ENCODE data around the gene CBX4. TPM values are rescaled to one million over a fixed set of nuclear protein-coding genes. Genes with fewer than 3 reads are reported as not detected.

Gene CBX4
- total and polyA plus RNA-seq, 2 of the 13 experiments (the other 11 are each of a cell fraction or from before 2014, with no cell fraction given), result 25.8 to 50.8 TPM

GRCh38 chr17:79843816-79844800, 4.9 kb upstream of the CBX4 start (continued):
- TF ChIP-seq ZBTB42 (CRISPR knock-in tag; IDR thresholded peaks at IDR 0.05), result 0 out of 2 replicates have a peak, but pooled peaks have one; percentile 20
- TF ChIP-seq ATAD3A (CRISPR knock-in tag; IDR thresholded peaks at IDR 0.05), result no peak
- TF ChIP-seq MZF1 (CRISPR knock-in tag; IDR thresholded peaks at IDR 0.05; ENCODE audit: borderline replicate concordance), result no peak
- TF ChIP-seq TRIM22 (IDR thresholded peaks at IDR 0.05), result no peak
- 0 out of 2 replicates have a peak, but pooled peaks have one; percentile 6 for TF ChIP-seq NFYC (CRISPR knock-in tag; IDR thresholded peaks at IDR 0.05)
- TF ChIP-seq, protein P1, sequence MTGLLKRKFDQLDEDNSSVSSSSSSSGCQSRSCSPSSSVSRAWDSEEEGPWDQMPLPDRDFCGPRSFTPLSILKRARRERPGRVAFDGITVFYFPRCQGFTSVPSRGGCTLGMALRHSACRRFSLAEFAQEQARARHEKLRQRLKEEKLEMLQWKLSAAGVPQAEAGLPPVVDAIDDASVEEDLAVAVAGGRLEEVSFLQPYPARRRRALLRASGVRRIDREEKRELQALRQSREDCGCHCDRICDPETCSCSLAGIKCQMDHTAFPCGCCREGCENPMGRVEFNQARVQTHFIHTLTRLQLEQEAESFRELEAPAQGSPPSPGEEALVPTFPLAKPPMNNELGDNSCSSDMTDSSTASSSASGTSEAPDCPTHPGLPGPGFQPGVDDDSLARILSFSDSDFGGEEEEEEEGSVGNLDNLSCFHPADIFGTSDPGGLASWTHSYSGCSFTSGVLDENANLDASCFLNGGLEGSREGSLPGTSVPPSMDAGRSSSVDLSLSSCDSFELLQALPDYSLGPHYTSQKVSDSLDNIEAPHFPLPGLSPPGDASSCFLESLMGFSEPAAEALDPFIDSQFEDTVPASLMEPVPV (CRISPR knock-in tag; IDR thresholded peaks at IDR 0.05), result peak; percentile 67
- TF ChIP-seq ARNT (IDR thresholded peaks at IDR 0.05), result no peak
- TF ChIP-seq, protein P2, sequence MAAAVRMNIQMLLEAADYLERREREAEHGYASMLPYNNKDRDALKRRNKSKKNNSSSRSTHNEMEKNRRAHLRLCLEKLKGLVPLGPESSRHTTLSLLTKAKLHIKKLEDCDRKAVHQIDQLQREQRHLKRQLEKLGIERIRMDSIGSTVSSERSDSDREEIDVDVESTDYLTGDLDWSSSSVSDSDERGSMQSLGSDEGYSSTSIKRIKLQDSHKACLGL (CRISPR knock-in tag; IDR thresholded peaks at IDR 0.05), result peak; percentile 82; the same call in 1 of the 2 replicates
- TF ChIP-seq BORCS8-MEF2B (CRISPR knock-in tag; IDR thresholded peaks at IDR 0.05), result peak; percentile 99
- no peak for TF ChIP-seq ZNF180 (CRISPR knock-in tag; IDR thresholded peaks at IDR 0.05; ENCODE audit: borderline replicate concordance, low read depth)
- peak; percentile 63; the same call in 1 of the 2 replicates for TF ChIP-seq ZNF703 (CRISPR knock-in tag; IDR thresholded peaks at IDR 0.05; ENCODE audit: borderline replicate concordance)
- TF ChIP-seq ZNF501 (CRISPR knock-in tag; IDR thresholded peaks at IDR 0.05), result peak; percentile 60; the same call in 1 of the 2 replicates
- TF ChIP-seq, protein P3, sequence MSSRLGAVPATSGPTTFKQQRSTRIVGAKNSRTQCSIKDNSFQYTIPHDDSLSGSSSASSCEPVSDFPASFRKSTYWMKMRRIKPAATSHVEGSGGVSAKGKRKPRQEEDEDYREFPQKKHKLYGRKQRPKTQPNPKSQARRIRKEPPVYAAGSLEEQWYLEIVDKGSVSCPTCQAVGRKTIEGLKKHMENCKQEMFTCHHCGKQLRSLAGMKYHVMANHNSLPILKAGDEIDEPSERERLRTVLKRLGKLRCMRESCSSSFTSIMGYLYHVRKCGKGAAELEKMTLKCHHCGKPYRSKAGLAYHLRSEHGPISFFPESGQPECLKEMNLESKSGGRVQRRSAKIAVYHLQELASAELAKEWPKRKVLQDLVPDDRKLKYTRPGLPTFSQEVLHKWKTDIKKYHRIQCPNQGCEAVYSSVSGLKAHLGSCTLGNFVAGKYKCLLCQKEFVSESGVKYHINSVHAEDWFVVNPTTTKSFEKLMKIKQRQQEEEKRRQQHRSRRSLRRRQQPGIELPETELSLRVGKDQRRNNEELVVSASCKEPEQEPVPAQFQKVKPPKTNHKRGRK (CRISPR knock-in tag; IDR thresholded peaks at IDR 0.05), result no peak
- TF ChIP-seq, protein P4, sequence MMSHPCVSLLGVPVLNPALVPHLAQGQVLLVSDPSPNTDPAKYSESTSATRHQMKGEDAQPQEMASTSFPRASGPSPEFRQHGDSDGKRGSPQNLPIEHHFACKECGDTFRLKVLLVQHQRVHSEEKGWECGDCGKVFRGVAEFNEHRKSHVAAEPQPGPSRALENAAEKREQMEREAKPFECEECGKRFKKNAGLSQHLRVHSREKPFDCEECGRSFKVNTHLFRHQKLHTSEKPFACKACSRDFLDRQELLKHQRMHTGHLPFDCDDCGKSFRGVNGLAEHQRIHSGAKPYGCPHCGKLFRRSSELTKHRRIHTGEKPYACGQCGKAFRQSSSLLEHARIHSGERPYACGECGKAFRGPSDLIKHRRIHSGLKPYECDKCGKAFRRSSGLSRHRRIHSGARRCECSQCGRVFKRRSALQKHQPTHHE (CRISPR knock-in tag; IDR thresholded peaks at IDR 0.05; ENCODE audit: borderline replicate concordance), result no peak; the same call in 1 of the 2 replicates
- TF ChIP-seq EZH2 (conservative IDR thresholded peaks at IDR 0.05; ENCODE audit: low read depth, low read length), result no peak
